HG03571 (cell line): ENCODE data around the gene ARPC5.

Source experiments
- ATAC-seq: cut with Tn5 transposase; IDR thresholded peaks from one replicate; pipeline ENCODE4 v1.9.1; 2021; ENCODE audit not compliant: unreplicated experiment

The ARPC5 gene

GRCh38 chr1:183589384-183589783 lies 46.2 kb downstream of the ARPC5 start:
- ATAC-seq = no peak

GRCh38 chr1:183588827-183589226 lies 46.8 kb downstream of the ARPC5 start:
- no peak for ATAC-seq

- ATAC-seq = no peak
Measured at GRCh38 chr1:183586926-183587325, 48.7 kb downstream of the ARPC5 start.

GRCh38 chr1:183586455-183586854 lies 49.1 kb downstream of the ARPC5 start:
- no peak for ATAC-seq

GRCh38 chr1:183585038-183585437 lies 50.5 kb downstream of the ARPC5 start:
- no peak for ATAC-seq

GRCh38 chr1:183584147-183584546 lies 51.4 kb downstream of the ARPC5 start:
- ATAC-seq = no peak

- ATAC-seq = no peak
Measured at GRCh38 chr1:183583466-183583865, 52.1 kb downstream of the ARPC5 start.

- ATAC-seq = no peak
Measured at GRCh38 chr1:183582021-183582713, 53.4 kb downstream of the ARPC5 start.

GRCh38 chr1:183580281-183580682 lies 55.3 kb downstream of the ARPC5 start:
- ATAC-seq = no peak

- no peak for ATAC-seq
Measured at GRCh38 chr1:183578856-183579255, 56.7 kb downstream of the ARPC5 start.

- ATAC-seq = no peak
Measured at GRCh38 chr1:183577897-183578465, 57.6 kb downstream of the ARPC5 start.

- ATAC-seq = no peak
Measured at GRCh38 chr1:183576537-183576936, 59.0 kb downstream of the ARPC5 start.

GRCh38 chr1:183575606-183576005 lies 60.0 kb downstream of the ARPC5 start:
- no peak for ATAC-seq

GRCh38 chr1:183572721-183573120 lies 62.9 kb downstream of the ARPC5 start:
- ATAC-seq = no peak

GRCh38 chr1:183571678-183572268 lies 63.8 kb downstream of the ARPC5 start:
- ATAC-seq = no peak
